K562 (cell line): Measurements from ENCODE around the gene AMN1. TPM values are rescaled to one million over a fixed set of nuclear protein-coding genes. Genes with fewer than 3 reads are reported as not detected.
A peak's percentile ranks its signal among the peaks of the same experiment; 100 is the strongest.

Experiments used
- ADNP ChIP-seq: fragments of 200-800 bp; sonication (Bioruptor generic); IDR thresholded peaks from 2 replicates; pipeline ENCODE4 v1.6.1; 2016; ENCODE audit warnings: missing genetic modification characterization, missing compliant biosample characterization
- BRCA1 ChIP-seq, 2 experiments: fragments of 450-650 bp in 1 of 2; sonication (generic) in 1 of 2; formaldehyde crosslinking in 1 of 2; IDR thresholded peaks; 2 replicates each; pipeline versions ENCODE4 v1.5.0 to v1.6.1; 2017 to 2020; ENCODE audit warnings: mild to moderate bottlenecking in 1 of 2, missing genetic modification reagents in 1 of 2
- E2F8 ChIP-seq: fragments of 450-650 bp; IDR thresholded peaks from 2 replicates; pipeline ENCODE4 v1.7.1; 2018; ENCODE audit warnings: mild to moderate bottlenecking, low read depth; ENCODE audit not compliant: partially characterized antibody
- ELF4 ChIP-seq: fragments of 450-650 bp; formaldehyde crosslinking; IDR thresholded peaks from 2 replicates; pipeline ENCODE4 v1.4.0; 2022; ENCODE audit warnings: missing genetic modification characterization
- ESRRB ChIP-seq: fragments of 250-450 bp; sonication (Bioruptor Pico); IDR thresholded peaks from 2 replicates; pipeline ENCODE4 v1.5.0; 2020; ENCODE audit warnings: mild to moderate bottlenecking, moderate library complexity, borderline replicate concordance
- FOXK2 ChIP-seq, 2 experiments: fragments of 450-650 bp; IDR thresholded peaks in 1 of 2; conservative IDR thresholded peaks in 1 of 2; 2 replicates each; pipeline ENCODE4 v1.6.1; 2016; ENCODE audit warnings: low read depth in 2 of 2, mild to moderate bottlenecking in 1 of 2
- GATA2 ChIP-seq: sonication (generic); formaldehyde crosslinking; IDR thresholded peaks from 2 replicates; pipeline ENCODE4 v1.4.0; 2020; ENCODE audit warnings: mild to moderate bottlenecking, missing genetic modification reagents
- HBP1 ChIP-seq: fragments of 450-650 bp; formaldehyde crosslinking; IDR thresholded peaks from 2 replicates; pipeline ENCODE4 v1.4.0; 2022; ENCODE audit warnings: missing genetic modification characterization
- HMGN3 ChIP-seq: IDR thresholded peaks from 2 replicates; pipeline ENCODE4 v1.6.1; 2011; ENCODE audit warnings: borderline replicate concordance, low read depth, mild to moderate bottlenecking, mixed read lengths, low read length; ENCODE audit not compliant: insufficient read length; ENCODE audit errors: extremely low read depth
- ID3 ChIP-seq, 2 experiments: fragments of 250-450 bp in 1 of 2; fragments of 450-650 bp in 1 of 2; sonication (Bioruptor Pico) in 1 of 2; IDR thresholded peaks; 2 replicates each; pipeline versions ENCODE4 v1.6.1 to v1.8.0; 2016 to 2021; ENCODE audit warnings: mild to moderate bottlenecking in 2 of 2, moderate library complexity in 2 of 2, missing compliant biosample characterization in 1 of 2, missing genetic modification characterization in 1 of 2
- ILF3 ChIP-seq: fragments of 450-650 bp; IDR thresholded peaks from 2 replicates; pipeline ENCODE4 v1.6.1; 2018; ENCODE audit warnings: antibody characterized with exemption, mild to moderate bottlenecking, moderate library complexity, borderline replicate concordance
- MXD1 ChIP-seq: fragments of 250-450 bp; sonication (Bioruptor Pico); IDR thresholded peaks from 2 replicates; pipeline ENCODE4 v1.8.0; 2021; ENCODE audit warnings: borderline replicate concordance, mild to moderate bottlenecking, moderate library complexity; ENCODE audit not compliant: poor library complexity, severe bottlenecking
- MYC ChIP-seq, 2 experiments: fragments of 250-450 bp in 1 of 2; sonication (Bioruptor Pico) in 1 of 2; IDR thresholded peaks; 2 replicates each; pipeline versions ENCODE4 v1.5.1 to v1.6.1; 2012 to 2021; ENCODE audit warnings: low read depth in 2 of 2, borderline replicate concordance in 1 of 2, improper control_type of control experiment in 1 of 2, low read length in 1 of 2, mild to moderate bottlenecking in 1 of 2, moderate library complexity in 1 of 2
- PREB ChIP-seq: sonication (generic); formaldehyde crosslinking; IDR thresholded peaks from 2 replicates; pipeline ENCODE4 v1.8.1; 2023; ENCODE audit warnings: mild to moderate bottlenecking, missing genetic modification reagents
- SP1 ChIP-seq: sonication (generic); formaldehyde crosslinking; IDR thresholded peaks from 2 replicates; pipeline ENCODE4 v1.8.1; 2022; ENCODE audit warnings: mild to moderate bottlenecking, missing genetic modification reagents
- TGIF2 ChIP-seq: sonication (generic); formaldehyde crosslinking; IDR thresholded peaks from 2 replicates; pipeline ENCODE4 v1.8.1; 2022; ENCODE audit warnings: mild to moderate bottlenecking, missing genetic modification reagents, moderate library complexity
- TRIM24 ChIP-seq, 2 experiments: fragments of 450-650 bp; IDR thresholded peaks; 2 replicates each; pipeline ENCODE4 v1.6.1; 2016
- ZNF696 ChIP-seq: fragments of 250-450 bp; sonication (Bioruptor Pico); conservative IDR thresholded peaks from 2 replicates; pipeline ENCODE4 v1.4.0; 2020; ENCODE audit warnings: mild to moderate bottlenecking, moderate library complexity
- polyA plus RNA-seq, 8 experiments: library from polyadenylated mRNA; depleted of rRNA in 4 of 8; stranded (reverse) in 5 of 8; unstranded in 3 of 8; fragments of >200 nt; fragmentation: Nextera tagmentation in 2 of 8; fragmentation: Illumina TruSeq in 1 of 8; extraction: Ambion mirVana in 2 of 8; extraction: Trizol in 1 of 8; gene quantifications; 2 replicates each; pipeline versions ENCODE4 v1.2.1 to v1.2.3, GENCODE V29; 2011 to 2014; ENCODE audit warnings: inconsistent platforms in 1 of 8, missing spikeins in 1 of 8
- total RNA-seq, 7 experiments: library from RNA; depleted of rRNA in 6 of 7; stranded (reverse); fragments of >200 nt in 6 of 7; fragmentation: Illumina TruSeq in 2 of 7; extraction: Trizol in 2 of 7; gene quantifications; 2 replicates each; pipeline versions ENCODE4 v1.2.1 to v1.2.3, GENCODE V29; 2011 to 2021; ENCODE audit warnings: low replicate concordance in 1 of 7

Gene AMN1
- total and polyA plus RNA-seq, 9 of the 15 experiments (the other 6 are each of a cell fraction or from before 2014, with no cell fraction given): 5.2 to 27.6 (median 13.0) TPM

- TF ChIP-seq ID3 (CRISPR knock-in tag; IDR thresholded peaks at IDR 0.05): no peak
- peak; percentile 86 for TF ChIP-seq ID3 (tag; IDR thresholded peaks at IDR 0.05)
- no peak for TF ChIP-seq ESRRB (CRISPR knock-in tag)
- no peak for TF ChIP-seq SP1 (CRISPR knock-in tag)
- TF ChIP-seq TGIF2 (CRISPR knock-in tag): no peak
- peak; percentile 62 to 77; a peak in 3 of 4 replicates for TF ChIP-seq FOXK2 (conservative IDR thresholded peaks at IDR 0.05 in 1 of 2, IDR thresholded peaks at IDR 0.05 in 1 of 2; ENCODE audit: low read depth in 2 of 2)
- no peak for TF ChIP-seq ILF3
- TF ChIP-seq HMGN3: peak; percentile 38
- TF ChIP-seq MXD1 (CRISPR knock-in tag): no peak
- TF ChIP-seq BRCA1 (IDR thresholded peaks at IDR 0.05): no peak
- TF ChIP-seq BRCA1 (CRISPR knock-in tag; IDR thresholded peaks at IDR 0.05): no peak
- TF ChIP-seq MYC (IDR thresholded peaks at IDR 0.05; ENCODE audit: low read depth, low read length): peak; percentile 80
- peak; percentile 44; the same call in 1 of the 2 replicates for TF ChIP-seq MYC (CRISPR knock-in tag; IDR thresholded peaks at IDR 0.05; ENCODE audit: borderline replicate concordance, low read depth)
- peak; percentile 96 for TF ChIP-seq GATA2 (CRISPR knock-in tag)
- peak; percentile 38; the same call in 1 of the 2 replicates for TF ChIP-seq ADNP
- TF ChIP-seq HBP1: peak; percentile 41; the same call in 1 of the 2 replicates
- no peak for TF ChIP-seq E2F8
- no peak for TF ChIP-seq PREB (CRISPR knock-in tag)
- TF ChIP-seq ELF4 (CRISPR knock-in tag): peak; percentile 87
- no peak for TF ChIP-seq ZNF696 (CRISPR knock-in tag)
- peak; percentile 70 to 86; a peak in 3 of 4 replicates for TF ChIP-seq TRIM24 (IDR thresholded peaks at IDR 0.05)
Measured at GRCh38 chr12:31715283-31715825, 13.5 kb downstream of the AMN1 start (continued).
